ENCODE measurements around the gene LRMDA.

DNA sequence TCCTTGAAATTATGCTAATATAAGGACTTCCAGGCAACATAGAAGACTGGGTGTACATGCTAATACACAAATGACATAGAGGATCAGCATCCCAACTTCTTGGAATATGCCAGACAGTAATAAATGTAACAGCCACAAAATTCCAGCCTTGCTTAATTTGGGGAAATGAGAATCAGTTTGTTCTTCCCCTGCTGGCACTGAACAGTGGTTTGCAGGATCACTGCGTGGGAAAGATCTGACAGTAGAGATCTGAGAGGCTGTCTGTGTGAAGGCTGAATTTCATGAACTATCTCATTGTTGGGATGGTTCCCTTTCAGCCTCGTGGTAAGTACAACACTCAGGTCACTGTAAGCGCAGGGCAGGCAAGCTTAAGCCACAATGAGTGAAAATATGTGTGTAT lies 1078.0 kb downstream of the LRMDA start:
- TF ChIP-seq CTCF (IDR thresholded peaks at IDR 0.05) (no peak), POLR2A (IDR thresholded peaks at IDR 0.05) (no peak)

Measured in body of pancreas (tissue), 4 donors.